NCI-H446 (cell line): ENCODE results near the gene GPATCH8.

Experiments used
- DNase-seq, 2 experiments: peaks; one replicate each; lab custom pipeline; 2025; lab: John Stamatoyannopoulos, UW

The GPATCH8 gene

DNA sequence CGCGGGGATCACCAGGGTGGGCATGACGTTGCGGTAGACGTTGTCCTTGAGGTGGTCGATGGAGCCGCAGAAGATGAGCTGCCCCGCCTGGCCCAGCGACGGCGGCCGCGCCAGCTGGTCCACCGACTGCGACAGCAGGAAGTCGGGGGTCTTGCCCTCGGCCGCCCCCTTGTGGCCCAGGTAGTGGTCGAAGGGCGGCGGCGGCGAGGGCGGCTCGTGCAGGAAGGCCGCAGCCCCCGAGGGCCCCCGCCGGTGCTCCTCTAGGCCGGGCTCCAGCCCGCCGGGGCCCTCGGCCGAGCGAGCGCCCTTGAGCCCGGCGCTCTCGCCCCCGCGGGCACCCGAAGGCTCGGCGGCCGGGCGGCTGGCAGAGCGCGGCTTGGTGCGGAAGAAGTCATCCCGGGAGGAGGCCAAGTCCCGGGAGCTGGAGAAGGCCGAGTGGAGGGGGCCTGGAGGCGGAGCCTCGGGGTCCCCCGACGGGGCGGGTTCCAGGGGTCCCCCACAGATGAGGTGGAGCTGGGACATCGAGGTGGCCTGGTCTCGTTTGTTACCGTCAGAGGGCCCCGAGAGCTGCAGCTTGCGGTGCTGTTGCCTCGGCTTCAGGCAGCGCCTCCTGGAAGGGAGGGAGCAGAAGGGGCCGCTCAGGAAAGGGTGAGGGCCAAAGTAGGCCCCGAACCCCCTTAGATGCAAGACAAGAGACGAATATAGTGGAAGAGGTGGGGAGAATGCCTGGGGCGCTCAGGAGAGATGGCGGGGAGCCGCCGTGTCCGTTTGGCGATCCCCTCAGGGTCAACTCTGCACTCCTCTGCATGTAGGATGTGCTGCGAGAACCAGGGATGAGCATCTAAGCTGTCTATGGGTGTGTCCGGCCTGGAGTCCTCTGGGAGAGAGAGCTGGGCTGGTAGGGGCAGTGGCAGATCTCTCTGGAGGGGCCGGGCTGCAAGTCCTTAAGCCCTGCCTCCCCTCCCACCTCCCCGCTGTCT lies 148.3 kb downstream of the GPATCH8 start:
- no peak for DNase-seq

DNA sequence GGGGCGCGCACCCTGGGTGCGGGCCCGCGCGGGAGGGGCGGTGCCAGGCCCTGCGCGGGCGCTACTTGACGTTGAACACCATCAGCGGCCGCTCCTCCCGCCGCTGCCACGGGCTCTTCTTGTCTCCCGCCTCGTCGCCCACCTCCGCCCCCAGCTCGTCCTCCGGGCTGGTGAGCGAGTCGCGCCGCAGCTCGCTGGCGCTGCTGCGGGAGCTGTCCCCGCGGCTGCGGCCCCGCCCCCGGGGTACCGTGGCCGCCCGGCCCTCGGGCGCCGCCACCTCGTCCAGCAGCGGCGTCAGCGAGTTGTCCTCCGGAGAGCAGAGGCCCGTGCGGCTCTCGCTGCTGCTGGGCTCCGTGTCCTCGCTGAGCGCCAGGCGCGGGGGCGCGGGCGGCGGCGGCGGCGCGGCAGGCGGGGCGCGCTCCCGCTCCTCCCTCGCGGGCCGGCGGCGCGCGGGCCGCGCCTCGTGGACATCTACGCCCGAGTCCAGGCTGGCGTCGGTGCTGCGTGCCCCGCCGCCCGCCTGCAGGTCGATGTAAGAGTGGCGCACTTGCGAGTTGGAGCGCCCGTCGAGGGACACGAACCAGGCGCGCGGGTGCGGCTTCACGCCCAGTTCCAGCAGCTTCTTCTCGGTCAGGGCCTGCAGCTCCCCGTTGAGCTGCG lies 149.4 kb downstream of the GPATCH8 start:
- DNase-seq = no peak

DNA sequence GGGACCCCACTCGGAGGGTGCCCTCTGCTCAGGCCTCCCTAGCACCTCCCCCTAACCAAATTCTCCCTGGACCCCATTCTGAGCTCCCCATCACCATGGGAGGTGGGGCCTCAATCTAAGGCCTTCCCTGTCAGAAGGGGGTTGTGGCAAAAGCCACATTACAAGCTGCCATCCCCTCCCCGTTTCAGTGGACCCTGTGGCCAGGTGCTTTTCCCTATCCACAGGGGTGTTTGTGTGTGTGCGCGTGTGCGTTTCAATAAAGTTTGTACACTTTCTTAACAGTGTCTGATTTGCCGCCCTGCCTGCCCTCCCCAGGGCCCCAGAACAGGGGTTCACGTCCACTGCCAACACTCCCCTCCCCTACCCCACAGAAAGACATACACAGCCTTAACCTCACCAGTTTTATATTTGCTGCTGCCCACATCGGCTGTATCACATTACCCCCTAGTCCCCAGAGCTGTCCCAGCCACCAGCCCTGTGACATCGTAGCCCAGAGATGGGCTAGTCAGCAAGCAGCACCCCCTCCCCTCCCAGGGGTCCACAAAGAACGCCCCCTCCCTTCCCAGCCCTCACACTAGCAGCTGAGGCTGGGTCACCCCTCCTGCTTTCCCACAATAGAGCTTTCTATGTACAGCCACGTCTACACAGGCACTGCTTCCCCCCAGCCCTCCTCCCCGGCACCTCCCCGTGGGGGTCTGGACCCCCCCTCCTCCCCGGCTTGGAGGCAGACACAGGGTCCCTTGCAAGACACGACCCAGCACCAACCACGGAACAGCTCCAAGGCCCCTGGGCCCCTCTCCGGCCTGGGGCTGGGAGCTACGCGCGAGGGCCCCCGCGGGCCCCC lies 150.2 kb downstream of the GPATCH8 start:
- no peak for DNase-seq

DNA sequence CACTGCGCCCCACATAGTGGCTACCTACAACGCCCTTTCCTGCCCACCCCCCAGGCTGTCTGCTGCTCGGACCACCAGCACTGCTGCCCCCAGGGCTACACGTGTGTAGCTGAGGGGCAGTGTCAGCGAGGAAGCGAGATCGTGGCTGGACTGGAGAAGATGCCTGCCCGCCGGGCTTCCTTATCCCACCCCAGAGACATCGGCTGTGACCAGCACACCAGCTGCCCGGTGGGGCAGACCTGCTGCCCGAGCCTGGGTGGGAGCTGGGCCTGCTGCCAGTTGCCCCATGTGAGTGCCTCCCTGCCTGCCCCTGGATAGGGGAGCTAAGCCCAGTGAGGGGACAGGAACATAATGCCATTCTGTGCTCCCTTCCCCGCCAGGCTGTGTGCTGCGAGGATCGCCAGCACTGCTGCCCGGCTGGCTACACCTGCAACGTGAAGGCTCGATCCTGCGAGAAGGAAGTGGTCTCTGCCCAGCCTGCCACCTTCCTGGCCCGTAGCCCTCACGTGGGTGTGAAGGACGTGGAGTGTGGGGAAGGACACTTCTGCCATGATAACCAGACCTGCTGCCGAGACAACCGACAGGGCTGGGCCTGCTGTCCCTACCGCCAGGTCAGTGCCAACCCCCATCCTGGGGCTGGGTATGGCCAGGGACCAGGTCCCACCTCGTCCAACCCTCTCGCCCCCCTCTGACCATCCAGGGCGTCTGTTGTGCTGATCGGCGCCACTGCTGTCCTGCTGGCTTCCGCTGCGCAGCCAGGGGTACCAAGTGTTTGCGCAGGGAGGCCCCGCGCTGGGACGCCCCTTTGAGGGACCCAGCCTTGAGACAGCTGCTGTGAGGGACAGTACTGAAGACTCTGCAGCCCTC lies 151.0 kb downstream of the GPATCH8 start:
- no peak for DNase-seq

DNA sequence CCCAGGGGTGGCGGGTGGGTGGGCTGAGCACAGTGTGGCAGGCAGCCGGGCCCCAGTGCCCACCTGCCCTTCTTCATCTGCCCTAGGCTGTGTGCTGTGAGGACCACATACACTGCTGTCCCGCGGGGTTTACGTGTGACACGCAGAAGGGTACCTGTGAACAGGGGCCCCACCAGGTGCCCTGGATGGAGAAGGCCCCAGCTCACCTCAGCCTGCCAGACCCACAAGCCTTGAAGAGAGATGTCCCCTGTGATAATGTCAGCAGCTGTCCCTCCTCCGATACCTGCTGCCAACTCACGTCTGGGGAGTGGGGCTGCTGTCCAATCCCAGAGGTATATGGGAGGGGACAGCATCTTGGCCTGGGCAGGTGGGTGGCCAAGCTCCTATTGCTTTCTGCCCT lies 151.7 kb downstream of the GPATCH8 start:
- no peak for DNase-seq

DNA sequence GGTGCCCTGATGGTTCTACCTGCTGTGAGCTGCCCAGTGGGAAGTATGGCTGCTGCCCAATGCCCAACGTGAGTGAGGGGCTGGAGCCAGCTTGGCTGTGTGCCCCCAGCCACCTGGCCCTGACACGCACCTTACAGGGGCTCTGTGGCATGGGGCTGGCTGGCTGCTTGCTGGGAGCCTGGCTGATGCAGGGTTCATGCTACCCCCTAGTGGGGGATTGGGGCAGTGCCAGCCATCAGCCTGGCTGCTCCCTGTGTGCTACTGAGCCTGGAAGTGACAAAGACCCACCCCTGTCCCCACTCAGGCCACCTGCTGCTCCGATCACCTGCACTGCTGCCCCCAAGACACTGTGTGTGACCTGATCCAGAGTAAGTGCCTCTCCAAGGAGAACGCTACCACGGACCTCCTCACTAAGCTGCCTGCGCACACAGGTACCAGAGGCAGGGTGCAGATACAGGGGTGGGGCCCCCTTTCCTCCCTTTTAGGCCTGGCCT lies 152.4 kb downstream of the GPATCH8 start:
- peak in 1 of 2 experiments; percentile 72 for DNase-seq

DNA sequence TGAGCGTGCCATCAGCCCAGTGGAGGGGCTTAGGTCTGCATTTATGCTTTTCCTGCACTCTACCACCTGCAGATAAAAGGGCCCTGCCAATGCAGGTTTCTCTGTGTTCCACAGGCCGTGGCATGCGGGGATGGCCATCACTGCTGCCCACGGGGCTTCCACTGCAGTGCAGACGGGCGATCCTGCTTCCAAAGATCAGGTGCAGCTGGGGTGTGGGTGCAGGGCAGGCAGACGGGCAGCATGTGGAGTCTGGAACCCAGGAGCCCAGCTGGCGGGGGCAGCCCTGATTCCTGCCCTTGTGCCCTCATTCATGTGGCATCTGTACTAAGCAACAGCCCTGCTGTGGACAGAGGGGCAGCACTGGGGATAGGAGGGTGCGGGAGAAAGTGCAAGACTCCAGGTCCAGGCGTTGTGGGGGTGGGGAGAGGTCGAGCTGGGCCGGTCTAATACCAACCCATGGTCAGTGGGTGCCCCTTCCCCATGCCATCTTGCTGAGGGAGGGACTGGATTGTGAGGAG lies 153.6 kb downstream of the GPATCH8 start:
- DNase-seq = no peak

DNA sequence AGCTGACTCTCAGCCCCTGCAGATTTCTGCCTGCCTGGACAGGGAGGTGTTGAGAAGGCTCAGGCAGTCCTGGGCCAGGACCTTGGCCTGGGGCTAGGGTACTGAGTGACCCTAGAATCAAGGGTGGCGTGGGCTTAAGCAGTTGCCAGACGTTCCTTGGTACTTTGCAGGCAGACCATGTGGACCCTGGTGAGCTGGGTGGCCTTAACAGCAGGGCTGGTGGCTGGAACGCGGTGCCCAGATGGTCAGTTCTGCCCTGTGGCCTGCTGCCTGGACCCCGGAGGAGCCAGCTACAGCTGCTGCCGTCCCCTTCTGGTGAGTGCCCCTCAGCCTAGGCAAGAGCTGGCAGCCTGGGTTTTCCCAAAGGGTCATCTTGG lies 154.2 kb downstream of the GPATCH8 start:
- no peak for DNase-seq

DNA sequence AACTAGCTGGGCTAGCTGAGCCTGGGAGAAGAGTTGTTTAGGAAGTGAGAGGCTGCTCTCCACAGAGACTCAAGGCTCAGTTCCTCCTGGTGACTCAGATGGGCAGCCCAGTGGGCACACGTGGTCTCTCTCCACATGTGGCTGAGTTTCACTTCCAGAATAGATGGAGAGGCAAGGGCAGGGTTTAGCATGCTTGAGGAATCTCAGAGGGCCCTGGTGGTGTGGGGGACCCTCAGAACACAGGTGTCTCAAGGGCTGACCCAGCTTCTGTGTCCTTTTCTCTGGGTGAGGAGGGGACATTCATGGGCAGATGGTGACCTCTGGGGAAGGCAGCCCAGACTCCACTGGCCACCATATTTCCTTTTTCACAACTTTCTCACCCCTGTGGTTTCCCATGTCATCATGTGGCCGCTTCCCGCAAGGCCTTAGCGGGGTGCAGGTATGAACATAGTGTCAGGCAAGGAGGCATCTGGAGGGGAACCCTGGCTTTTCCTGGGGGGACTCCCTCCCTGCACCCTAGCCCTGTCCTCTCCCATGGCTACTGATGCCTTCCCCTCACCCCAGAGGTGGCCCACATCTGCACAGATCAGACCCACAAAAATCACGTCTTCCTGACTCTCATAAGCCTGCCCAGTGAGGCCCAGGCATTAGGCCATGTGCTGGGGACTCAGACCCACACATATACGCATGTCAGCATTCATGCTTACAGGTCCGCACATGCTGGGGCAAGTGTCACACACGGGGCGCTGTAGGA lies 154.8 kb downstream of the GPATCH8 start:
- DNase-seq = no peak
